Fibroblast of skin of left biceps (primary cell): ENCODE results near the gene UMAD1.

Source experiments
- DNase-seq, 2 experiments: peaks; one replicate each; pipeline ENCODE4 v3.0.0-alpha.2; 2013; ENCODE audit warnings: low read depth in 2 of 2

Gene UMAD1

DNA sequence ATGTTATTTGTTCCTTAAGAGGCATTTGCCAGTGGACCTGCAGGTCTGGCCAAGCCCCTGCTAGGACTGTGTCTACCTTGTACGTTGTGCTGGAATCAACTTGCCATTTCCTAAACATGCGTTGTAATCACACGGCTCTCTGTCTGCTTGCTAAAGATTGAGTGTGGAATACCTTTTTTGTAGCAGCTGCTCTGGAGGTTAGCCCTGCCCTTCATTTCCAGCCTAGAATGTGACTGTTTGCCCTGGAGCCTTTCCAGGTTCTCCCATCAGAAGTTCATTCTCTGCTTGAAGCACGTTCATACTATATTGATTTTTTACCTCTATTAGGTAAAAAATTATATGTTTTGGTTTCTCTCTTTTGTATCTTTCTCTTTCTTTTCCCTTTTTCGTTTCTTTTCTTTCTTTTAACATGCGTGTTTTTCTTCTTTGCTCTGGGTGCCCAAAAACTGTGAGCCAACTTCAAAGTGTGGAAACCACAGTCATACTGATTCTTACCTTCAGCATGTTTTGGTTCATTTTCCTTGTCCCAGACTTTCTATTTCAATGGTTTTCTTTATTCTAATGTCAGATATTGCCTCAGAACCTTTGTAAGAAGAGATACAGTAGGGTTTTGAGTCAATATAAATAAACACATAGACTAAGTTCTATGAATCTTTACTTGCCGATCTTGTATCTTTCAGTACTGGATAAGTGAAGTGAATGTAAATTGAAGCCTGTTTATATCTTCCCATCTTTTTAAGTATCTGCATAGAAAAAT lies 189.7 kb downstream of the UMAD1 start:
- DNase-seq = no peak

DNA sequence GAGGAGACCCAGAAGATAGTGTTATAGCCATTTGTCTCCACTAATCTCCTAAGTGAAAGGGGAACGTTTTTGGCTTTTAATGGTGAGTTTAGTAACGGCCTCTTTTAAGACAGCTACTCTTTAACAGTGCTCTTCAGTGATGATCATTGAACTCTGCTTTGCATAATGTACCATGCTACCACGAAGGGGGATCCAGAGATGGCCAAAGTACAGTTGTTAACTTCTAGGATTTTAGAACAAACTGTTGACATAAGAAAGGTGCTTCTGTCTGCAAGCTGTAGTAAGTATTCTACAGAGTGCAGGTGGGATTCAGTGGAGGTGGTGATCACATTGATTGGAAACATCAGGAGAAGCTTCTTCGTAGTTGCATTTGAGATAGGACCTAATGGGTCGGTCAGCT lies 192.0 kb downstream of the UMAD1 start:
- no peak for DNase-seq

DNA sequence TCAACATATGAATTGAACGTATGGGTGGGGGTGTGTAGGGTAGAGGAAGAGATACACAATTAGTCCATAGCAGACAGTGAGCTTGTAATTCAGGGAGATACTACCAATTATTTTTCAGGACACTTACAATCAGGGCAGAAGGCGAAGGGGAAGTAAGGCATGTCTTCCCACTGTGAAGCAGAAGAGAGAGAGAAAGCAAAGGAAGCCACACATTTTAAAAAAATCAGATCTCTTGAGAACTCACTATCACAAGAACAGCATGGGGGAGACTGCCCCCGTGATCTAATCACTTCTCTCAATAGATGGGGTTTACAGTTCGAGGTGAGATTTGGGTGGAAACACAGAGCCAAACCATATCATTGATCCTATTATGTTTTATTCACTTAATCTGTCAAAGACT lies 194.2 kb downstream of the UMAD1 start:
- no peak for DNase-seq

DNA sequence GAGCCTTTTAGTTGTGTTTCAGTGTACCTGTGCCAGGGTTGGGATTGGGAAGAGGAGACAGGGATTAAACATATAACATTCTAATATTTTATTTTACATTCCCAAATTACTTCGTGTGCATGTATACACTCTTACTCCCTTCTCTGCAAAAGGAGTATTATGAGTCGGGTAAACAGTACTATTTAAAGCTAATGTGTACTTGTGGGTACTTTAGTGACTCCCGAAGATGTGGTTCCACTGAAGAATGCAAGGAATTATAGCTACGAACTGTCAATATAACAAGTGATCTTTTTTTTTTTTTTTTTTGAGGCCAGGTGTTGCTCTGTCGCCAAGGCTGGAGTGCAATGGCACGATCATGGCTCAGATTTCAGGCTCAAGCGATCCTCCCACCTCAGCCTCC lies 200.5 kb downstream of the UMAD1 start:
- no peak for DNase-seq

DNA sequence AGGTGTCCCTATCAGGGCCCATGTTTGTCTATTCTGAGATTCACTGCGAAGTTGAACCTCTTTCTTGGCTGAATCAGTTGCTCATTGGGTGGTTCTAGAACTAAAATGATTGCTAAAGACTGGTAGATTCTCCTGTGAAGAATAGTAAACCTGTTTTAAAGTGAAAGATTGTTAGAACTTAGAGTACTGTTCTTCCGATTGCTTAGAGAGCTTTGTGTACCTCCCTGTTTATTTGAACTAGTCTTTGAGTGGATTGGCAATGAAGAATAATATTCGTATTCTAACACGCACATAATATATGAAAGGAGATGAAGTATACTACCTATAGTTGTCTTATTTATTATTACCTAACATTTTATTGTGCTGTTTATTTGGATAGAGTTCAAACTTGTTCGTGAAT lies 202.7 kb downstream of the UMAD1 start:
- DNase-seq = no peak

DNA sequence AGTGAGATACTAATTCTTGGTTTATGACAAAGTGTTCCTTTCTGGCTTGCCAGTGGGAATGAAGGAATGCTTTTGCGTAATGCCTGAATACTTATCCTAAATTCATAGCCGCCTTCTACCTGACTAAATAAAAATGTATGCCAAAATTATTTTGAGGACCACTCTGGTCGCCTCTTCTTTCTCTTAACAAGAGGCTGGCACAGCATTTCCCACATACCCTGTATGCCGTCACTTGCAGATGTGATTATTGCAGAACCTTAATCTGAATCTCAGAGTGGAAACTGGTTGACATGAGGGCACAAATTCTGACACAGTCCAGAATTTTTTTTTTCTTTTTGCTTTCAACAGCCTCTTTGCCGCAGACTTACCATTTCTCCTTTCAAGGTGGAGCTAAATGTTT lies 203.4 kb downstream of the UMAD1 start:
- no peak for DNase-seq

DNA sequence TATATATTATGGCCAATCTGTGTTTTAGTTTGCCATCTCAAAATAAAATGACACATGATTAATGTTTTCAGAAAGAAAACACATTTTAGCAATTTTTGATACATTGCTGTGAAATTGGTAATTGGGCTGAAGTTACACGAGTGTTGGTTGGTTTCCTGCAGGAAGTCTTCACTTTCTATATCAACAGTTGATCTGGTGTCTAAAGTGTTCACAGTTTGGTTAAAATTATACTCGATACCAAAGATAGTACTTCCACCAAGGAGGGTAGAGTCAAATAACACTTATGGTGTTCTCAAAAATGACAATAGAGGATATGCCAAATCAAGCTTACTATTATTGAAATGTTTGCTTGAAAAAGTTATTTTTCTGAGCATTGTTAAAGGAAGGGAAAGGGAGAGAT lies 207.7 kb downstream of the UMAD1 start:
- no peak for DNase-seq

DNA sequence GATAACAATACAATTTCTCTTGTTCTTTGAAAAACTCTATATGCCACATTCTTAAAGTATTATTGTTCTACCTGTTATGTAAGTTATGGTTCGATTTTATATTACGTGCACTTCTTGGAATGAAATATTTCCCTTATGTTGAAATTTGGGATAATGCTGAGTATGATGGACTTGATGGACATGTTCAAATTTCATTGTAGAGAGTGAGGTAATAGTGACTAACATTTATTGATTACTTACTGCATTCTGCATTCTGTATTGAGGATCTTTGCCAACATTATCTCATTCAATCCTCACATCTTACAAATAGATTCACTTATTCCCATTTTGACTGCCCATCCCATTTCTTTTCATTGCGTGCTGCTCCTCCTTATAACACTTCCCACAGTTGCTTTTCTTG lies 208.3 kb downstream of the UMAD1 start:
- DNase-seq = no peak

DNA sequence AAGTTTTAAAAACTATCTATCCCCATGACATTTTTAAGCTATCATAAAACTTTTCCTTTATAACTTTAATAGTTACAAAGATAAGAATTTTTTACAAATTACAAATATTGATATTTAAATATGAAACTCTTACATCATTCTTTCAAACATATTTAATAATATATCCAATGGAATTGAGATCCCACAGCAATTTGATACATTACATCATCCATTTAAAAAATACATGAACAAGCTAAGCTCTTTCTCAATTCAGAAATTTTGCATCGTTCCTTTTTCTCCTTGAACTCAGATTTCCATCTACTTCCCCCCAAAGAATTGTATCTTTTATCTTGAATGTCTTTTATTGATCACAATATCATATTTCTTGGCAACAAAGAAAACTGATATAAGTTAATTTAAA lies 209.6 kb downstream of the UMAD1 start:
- no peak for DNase-seq

DNA sequence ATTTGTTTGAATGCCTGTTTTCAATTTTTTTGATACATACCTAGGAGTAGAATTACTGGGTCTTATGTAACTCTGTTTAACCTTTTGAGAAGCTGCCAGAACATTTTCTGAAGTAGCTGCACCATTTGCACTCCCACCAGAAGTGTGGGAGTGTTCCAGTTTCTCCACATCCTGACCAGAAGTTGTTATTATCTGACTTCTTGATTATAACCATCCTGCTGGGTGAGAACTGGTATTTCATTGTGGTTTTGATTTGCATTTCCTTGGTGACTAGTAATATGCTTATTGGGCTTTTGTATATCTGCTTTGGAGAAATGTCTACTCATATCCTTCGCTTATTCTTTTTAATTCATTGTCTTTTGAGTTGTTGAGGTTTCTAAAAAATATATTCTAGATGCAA lies 210.8 kb downstream of the UMAD1 start:
- no peak for DNase-seq

DNA sequence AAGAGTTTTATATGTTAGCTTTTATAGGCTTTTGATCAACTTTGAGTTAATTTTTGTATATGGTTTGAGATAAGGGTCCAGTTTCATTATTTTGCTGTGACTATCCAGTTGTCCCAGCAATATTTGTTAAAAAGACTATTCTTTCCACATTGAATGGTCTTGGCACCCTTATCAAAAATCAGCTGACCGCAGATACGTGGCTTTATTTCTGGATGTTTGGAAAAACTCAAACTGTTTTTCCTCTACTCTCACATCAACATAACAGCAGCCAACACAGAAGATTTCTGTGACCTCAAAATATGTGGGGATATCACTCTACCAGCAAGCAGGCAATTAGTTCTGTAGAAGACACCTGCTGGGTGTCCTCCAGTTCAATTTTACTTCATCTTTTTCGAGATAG lies 211.4 kb downstream of the UMAD1 start:
- DNase-seq = no peak

DNA sequence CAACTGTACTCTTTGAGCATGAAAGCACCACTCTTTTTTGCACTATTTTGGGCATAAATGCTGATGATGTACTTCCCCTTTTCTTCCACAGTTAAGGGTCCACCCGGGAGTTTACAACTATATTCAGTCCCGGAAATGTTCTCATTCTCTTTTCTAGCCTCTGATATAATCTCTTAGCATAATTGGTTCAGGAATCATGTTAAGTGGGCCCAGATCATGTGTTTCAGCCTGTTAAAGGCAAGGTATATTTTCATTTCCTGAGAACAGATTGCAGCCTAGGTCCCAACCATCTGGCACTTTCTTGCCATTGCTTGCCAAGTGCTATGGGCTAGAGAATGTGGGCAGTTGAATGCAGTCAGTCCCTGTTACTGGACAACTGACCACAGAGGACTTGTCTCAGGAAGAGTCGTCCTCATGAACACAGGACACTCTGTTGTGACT lies 216.6 kb downstream of the UMAD1 start:
- DNase-seq = no peak

DNA sequence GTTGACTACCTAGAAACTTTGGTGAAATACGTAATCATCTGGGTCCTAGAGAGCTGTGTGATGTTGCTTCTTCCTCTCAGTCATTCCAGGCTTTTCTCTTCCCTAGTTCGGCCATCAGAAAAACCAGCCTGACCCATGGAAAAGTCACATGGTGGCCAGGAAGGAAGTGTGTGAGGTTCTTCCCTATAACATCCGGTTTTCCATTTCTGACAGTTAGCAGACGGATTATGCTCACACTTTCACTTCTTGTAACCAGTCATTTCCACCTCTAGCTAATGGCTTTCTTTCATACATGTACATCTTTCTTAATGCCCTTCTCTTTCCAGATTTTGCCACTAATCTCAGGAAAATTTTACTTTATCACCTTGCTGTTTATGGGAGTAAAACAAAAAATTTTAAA lies 218.0 kb downstream of the UMAD1 start:
- no peak for DNase-seq

DNA sequence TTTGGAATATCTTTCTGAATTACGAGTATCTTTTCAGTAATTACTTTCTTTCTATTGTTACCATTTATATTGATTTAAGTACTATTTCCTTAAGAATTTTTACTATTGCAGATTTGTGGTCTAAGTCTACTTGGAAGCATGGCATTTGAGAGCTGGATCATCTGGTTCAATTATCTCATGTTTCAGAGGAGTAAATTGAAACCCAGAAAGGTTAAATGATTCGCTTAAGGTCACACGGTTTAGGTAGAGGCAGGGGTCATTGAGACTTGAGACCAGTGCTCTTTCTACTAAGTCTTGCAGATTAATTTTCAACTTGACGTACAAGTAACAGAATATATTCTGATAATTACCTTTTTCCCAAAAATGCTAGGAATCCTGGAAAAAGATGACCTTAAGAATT lies 218.9 kb downstream of the UMAD1 start:
- DNase-seq = no peak

DNA sequence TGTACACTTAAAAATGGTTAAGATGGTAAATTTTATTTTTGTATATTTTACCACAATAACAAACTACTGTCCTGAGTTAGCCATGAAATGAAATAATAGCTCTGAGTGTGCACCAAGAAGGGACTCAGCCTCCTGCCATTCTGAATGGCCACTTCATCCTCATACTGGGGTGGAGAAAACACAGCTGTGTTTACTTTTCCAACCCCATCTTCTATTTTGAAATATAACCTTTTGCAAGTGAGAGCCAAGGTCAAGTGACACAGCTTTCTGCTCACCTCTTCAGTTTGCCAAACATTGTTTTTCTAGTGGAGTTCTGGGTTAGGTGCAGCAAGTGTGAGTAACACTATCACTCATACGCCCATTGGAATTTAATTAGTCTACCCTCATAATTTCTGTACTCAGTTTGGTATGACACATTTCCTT lies 220.7 kb downstream of the UMAD1 start:
- DNase-seq = no peak

DNA sequence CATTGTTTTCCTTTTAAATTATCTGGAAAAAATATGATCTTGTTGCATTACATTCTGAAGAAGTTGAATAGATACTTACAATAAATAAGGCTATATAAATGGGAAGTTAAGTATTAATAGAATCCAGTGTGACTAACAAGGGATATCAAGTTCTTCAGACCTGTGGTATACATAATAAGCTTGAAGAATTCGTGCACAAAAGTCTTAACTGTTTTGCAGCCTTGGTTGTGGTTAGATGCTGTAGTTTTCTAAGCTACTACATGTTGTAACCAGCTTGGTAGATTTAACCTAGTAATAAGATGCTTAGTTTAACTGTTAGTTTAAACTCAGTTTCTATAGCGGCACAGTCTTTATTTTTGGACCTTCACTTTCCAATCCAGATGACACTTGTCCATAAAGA lies 221.8 kb downstream of the UMAD1 start:
- DNase-seq = no peak

DNA sequence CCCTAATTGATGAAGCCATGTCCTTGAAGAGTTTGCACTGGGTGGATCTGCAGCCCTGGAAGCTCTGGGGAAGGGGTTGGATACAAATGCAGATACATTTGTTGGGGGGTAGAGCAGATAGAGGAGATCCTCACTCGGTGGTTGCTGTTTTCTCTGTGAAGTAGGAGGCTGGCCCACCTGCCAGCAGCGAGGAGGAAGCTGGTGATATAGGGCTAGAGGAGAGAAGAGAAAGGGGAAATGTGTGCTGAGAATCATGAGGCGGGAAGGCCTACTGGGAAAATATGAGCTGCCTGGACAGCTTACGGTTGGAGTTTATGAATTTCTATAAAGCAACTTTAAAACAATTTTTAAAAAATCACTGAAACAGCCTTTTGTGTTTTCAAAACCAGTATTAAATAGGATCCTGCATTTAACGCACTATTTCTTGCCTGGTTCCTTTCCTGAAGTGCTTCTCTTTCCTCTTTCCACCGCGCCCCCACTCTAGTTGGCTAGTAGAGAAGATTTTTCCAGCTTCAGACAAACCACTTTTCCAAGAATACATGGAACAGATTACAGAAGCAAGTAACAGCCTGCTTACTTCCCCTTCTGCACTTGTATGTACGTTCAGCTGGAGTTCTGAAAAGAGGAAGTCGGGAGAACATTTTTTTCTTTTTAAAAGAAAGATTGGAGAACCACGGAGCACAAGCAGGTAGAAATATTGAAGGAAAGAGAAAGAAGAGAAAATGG lies 227.5 kb downstream of the UMAD1 start:
- DNase-seq = no peak

DNA sequence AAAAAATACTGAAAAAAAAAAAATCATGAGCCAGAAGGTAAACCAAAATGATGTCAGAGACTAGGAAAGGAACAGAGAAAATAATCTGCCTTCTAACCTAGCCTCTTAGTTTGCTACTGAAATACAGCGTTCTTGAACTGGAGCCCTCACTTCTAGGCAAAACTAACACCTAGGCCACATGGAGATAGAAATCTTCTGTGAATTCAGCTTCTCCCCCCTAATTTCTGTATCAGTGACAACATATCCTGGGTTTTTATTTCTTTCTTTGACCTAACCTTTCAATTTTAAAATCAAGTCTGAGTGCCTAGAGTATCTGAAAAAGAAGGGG lies 228.0 kb downstream of the UMAD1 start:
- DNase-seq = no peak

DNA sequence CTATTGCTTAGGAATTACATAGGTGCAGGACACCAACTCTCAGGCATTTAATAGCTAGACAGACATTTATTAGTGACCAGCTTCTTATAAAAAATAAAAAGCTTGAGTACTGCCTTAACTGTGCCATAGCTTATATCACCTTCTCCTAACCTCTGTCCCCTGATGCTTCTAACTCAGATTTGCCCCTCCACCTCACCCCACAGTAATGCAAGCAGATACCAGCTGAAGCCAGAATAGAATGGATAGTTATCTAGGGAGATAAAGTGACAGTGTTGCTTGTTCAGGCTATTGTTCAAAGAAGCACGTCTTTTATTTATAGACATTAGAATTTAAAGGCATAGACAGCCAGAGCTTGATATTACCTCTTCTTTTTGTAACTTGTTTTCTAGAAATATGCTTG lies 228.5 kb downstream of the UMAD1 start:
- no peak for DNase-seq

DNA sequence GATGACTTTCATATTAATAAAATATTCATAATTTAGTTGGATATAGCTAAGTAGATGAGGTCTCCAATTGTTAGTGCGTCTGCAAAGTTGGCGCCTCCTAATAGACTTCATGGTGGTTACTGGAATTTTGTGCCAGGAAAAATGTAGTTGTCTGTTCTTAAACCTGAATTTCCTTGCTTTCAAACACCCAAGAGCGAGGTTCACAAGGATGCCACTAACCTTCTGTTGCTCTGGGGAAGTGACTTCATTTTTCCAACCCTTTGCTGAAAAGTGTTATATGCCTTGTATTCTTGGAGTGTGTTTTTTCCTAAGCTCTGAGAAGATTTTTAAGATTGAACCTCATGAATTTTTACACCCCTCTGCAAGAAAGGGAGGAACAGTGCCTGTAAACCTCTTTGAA lies 229.1 kb downstream of the UMAD1 start:
- DNase-seq = no peak

DNA sequence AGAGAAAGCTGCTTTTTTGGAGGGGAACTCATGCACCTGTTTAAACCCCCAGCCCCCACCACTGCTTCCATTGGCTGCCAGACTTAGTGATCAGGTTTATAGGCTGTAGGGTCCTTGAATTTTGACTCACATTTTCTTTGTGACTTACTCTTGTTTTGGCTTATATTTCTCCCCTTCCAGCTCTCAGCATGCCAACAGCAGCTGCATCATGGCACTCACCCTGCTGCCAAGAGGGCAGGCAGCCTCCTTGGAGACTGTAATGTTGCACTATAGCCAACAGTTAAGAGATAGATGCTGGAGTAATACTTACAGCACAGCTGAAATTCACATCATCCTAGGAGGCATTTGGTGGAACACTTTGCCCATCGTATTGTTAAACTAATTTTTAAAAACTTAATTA lies 230.0 kb downstream of the UMAD1 start:
- DNase-seq = no peak

DNA sequence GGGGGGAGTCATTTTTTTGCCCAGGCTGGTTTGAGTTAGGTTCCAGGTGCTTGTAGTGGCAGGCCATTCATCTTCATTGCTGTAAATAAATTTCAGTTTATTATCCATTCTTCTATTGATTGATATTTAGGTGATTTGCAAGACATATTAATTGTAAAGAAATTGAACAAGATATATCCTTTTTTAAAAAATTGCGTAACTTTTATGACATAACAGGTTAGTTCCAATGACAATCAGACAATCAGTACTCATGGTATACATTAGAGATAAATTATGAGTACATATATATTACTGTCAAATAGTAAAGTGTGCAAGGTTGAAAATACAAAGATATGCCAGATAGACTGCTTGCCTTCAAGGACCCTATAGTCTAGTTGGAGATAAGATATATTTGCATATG lies 235.9 kb downstream of the UMAD1 start:
- no peak for DNase-seq

DNA sequence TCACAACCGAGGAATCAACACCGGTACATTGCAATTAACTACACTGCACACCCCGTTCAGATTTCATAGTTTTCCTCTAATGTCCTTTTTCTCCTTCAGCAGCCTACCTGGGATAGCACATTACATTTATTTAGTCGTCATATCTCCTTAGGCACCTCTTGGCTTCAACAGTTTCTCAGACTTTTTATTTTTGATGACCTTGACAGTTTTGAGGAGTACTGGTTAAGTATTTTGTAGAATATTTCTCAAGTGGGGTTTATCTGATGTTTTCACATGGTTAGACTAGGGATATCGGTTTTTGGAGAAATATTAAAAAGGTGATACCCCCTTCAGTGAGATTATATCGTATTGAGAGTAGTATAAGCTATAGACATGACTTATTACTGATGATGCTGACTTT lies 241.0 kb downstream of the UMAD1 start:
- no peak for DNase-seq

DNA sequence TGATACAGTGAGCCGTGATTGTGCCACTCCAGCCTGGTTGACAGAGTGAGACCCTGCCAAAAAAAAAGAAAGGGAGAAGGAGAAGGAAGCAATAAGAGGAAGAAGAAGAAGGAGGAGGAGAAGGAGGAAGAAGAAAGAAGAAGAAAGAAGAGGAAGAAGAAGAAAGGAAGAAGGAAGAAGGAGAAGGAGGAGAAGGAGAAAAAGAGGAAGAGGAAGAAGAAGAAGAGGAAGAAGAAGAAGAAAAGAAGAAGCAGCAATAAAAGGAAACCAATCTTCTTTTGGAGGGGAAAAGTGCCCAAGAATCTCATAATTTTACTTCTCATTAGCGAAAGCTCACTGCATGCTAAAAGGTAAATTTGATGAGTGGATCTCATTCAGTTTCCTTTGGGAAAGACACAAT lies 242.3 kb downstream of the UMAD1 start:
- DNase-seq = no peak
